Activated CD4-positive, alpha-beta T cell treated with anti-CD3 and anti-CD28 coated beads, Interleukin-10, Interleukin-2, amounts not matched to agents 100 ng/mL and 50 ng/mL, durations not matched to agents 16 hours and 8 hours (primary cell): ENCODE measurements around the gene NDST4.

Source experiments
- DNase-seq: peaks from one replicate; pipeline ENCODE4 v3.0.0-alpha.2; 2020

The NDST4 gene

DNA sequence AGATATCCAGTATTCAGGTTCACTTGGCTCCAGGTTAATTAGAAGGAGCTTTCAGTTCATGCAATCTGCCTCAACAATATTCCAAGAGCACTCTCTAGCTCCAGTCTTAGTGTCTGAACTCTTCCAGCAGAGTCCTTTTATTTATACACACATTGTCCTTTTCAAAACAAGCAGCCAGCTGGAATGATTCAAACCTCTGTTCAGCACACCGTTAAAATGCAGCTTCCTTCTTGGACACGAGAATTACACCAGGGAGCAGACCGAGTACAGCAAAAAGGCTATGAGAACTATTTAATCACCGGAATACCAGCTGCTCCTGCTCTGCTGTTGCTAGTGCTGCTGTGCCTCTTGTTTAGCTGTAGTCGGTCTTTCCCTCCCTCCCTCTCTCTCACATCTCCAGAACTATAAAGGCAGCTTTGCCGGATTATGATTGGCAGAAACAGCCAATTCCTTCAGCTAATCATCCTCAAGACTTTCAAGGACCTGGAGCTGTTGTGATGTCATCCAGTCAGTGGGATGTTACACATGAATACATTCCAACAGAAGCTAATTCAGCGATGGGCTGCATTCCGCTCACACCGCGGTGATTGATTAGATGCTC lies at the start of gene NDST4:
NDST4 (minus strand) TSS at position 115 of the 601 bp plus-strand sequence. CDS start 36,584 bp downstream, outside the sequence.
- DNase-seq: no peak

- DNase-seq: no peak
These were observed 45.7 kb upstream of the NDST4 start for GRCh38 chr4:115159141-115159540.

DNA sequence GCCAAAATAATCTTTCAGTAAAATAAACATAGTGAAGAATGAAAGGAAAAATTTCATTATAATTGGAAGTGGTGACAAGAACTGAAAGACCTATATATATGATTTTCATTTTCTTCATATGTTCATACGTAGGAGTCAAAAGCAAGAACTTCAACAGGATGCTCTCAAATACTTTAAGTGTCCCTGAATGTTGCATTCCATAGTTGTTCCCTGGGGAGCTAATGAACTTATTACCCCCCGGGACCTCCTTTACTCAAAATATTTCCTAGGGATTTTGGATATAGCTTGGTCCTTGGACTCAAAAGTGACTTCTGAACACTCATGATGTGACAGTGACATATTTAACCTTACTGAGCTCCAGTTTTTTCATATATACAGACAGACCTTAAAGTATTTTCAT lies 44.9 kb upstream of the NDST4 start:
- DNase-seq: no peak

GRCh38 chr4:115154826-115155225 lies 41.4 kb upstream of the NDST4 start:
- DNase-seq: no peak

GRCh38 chr4:115152965-115153364 lies 39.5 kb upstream of the NDST4 start:
- DNase-seq: no peak

DNA sequence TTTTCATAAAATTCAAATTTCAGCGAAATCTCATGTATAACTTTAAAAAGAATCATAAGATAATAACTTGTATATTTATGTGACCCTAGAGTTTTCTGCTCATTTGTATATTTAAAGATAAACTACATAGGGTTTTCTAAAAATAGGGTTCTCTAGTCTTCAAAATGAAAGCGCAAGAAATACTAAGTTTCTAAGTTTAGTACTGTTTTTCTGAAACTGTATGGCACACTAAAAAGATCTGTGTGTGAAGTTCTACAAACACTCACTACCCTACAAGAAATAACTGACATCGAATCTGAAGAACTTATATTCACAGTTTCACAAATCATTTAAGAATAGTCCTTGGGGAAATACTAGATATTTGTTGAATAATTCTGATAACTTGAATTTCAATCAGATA lies 38.7 kb upstream of the NDST4 start:
- no peak for DNase-seq

DNA sequence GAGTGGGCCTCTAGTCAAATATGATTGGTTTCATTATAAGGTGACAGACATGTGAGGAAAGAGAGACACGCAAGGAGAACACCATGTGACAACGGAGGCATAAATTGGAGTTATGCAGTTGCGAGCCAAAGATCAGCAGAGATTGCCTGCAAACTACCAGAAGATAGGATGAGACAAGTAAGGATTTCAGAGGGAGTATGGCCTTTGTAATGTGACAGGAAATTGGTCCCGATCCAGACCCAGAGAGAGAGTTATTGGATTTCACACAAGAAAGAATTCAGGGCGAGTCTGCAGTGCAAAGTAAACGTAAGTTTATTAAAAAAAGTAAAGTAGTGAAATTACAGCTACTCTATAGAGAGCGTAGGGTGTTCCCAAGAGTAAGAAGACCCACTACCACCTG lies 35.7 kb upstream of the NDST4 start:
- DNase-seq: no peak

GRCh38 chr4:115145393-115146160 lies 32.2 kb upstream of the NDST4 start:
- DNase-seq: no peak

DNA sequence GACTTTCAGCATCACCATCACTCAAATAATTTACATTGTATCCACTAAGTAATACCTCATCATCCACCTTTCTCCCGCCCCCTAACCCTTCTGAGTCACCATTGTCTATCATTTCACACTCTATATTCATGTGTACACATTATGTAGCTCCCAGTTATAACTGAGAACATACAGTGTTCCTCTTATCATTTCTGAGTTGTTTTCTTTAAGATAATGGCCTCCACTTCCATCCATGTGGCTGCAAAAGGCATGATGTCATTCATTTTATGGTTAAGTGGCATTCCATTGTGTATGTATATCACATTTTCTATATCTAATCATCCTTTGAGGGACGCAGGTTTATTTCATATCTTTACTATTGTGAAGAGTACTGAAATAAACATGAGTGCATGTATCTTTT lies 14.6 kb upstream of the NDST4 start:
- no peak for DNase-seq

- DNase-seq: no peak
These were observed 13.1 kb upstream of the NDST4 start for GRCh38 chr4:115126491-115126890.

DNA sequence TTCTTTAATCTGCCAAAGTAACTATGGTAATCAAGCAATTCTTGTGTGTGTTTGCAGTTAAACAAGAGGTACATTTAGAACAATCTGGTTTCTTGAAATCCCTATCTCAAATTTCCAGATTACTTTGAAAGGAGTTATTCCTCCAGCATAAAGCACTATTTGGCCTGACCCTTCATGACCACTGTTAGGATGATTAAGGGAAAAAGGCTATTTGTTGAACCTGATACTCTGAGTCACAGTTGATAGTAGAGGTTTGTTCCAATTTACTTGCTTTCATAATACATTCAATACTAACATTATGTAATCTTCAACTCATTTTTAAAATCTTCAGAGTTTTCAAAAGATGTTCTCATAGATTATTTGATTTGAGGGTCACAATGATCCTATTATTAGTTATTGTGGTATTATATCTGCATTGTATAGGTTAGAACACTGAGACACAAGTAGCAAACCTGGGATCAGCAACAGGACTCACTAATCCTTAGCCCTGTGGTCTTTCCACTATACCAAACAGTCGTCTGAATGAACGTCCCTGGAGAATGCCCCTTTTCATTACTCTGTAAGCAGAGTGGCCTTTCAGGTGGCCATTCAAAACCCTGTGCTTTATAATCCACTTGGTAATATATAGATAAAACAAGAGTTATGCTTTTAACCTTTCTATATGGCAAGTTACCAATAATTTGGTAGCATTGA lies 8.1 kb upstream of the NDST4 start:
- no peak for DNase-seq

GRCh38 chr4:115119804-115120352 lies 6.5 kb upstream of the NDST4 start:
- DNase-seq: no peak

- no peak for DNase-seq
These were observed 4.2 kb upstream of the NDST4 start for GRCh38 chr4:115117651-115118050.

- no peak for DNase-seq
These were observed 2.9 kb downstream of the NDST4 start for GRCh38 chr4:115110191-115111181.

DNA sequence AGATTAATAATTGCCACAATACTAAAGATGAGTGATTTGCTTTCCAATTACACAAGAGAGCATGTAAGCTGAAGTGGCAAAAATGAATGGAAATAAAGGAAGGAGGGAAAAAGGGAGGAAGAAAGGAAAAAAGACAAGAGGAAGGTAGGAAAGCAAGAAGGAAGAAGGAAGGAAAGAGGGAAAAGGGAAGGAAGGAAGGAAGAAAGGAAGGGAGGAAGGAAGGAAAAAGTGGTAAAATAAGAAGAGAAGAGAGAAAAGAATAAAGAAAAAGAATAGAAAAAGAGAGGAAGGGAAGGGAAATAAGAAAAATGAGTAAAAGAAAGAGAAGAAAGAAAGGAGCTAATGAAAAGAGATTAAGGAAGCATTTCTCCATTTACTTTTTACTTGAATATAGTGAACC lies 4.6 kb downstream of the NDST4 start:
- DNase-seq: no peak

DNA sequence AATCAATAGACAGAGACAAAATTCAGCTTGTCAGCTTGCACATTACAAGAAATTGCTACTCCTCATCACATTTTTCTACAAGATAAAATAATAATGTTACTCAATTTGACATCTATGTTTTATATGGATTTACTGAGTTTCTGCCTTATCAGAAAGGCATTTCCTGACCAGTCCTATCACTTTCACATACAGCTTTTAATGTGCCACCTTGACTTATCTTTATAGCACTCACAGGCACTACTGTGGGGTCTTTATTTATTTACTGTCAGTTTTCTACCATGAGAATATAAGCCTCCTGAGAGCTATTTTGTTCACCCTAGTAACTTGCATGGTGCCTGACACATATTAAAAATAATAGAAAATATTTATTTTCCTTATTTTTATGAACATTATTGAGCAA lies 6.0 kb downstream of the NDST4 start:
- DNase-seq: no peak

GRCh38 chr4:115101675-115102074 lies 11.7 kb downstream of the NDST4 start:
- DNase-seq: no peak

- DNase-seq: peak; percentile 38
These were observed 22.8 kb downstream of the NDST4 start for GRCh38 chr4:115090483-115091075.

- DNase-seq: no peak
These were observed 30.8 kb downstream of the NDST4 start for GRCh38 chr4:115082633-115083032.

DNA sequence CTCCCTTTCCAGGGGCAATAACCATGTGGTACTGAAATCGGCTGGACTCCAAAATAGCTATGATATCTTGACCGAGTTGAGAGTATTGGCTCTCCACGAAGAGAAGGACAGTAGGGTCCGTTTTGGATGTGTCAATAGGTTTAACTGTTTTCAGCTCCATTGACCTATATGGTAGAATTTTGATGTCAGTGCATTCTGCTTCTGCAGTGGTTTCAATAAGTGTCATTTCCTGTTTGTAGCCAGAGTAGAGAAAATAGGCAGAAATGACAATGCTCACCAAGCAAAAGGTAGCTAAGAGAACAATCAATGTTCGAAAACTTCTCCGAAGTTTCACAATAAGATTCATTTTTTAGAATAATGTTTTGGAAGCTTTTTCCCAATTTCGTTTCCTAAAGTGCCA lies 36.7 kb downstream of the NDST4 start:
- DNase-seq: no peak

DNA sequence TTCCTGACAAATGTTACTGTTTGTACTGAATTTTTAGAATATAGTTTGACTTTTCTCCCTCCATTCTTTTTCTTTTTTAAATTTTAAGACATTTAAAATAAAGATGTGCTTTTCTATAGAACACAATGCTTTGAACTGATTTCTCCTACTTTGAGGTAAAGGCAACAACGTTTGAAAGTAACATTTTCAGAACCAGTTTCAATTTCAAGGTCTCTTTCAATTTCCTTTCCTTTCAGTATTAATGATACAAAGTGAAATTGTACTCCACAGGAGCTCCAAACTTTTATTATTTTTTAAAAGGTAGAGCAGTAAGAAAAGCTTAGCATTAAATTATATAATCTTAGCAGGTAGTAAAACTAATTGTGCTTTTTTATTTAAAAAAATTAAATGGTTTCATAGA lies 54.9 kb downstream of the NDST4 start:
- DNase-seq: no peak

- no peak for DNase-seq
These were observed 58.6 kb downstream of the NDST4 start for GRCh38 chr4:115054836-115055235.
